IMR-90 (cell line): ENCODE results near the gene CES4A.

Experiments used
- CEBPB ChIP-seq: IDR thresholded peaks from 2 replicates; pipeline ENCODE4 v1.6.1; 2012; ENCODE audit warnings: low read depth, low read length, improper control_type of control experiment
- CHD1 ChIP-seq: IDR thresholded peaks from 2 replicates; pipeline ENCODE4 v1.6.1; 2012; ENCODE audit warnings: low read depth, low read length, improper control_type of control experiment
- CTCF ChIP-seq: conservative IDR thresholded peaks from 2 replicates; pipeline ENCODE4 v1.5.1; 2012; ENCODE audit warnings: mild to moderate bottlenecking, low read depth, low read length, improper control_type of control experiment
- FOS ChIP-seq: fragments of 150-350 bp; IDR thresholded peaks from 2 replicates; pipeline ENCODE4 v1.6.1; 2016; ENCODE audit warnings: low read depth, low read length
- MXI1 ChIP-seq: IDR thresholded peaks from 2 replicates; pipeline ENCODE4 v1.6.1; 2012; ENCODE audit warnings: low read depth, mild to moderate bottlenecking, low read length, moderate library complexity, borderline replicate concordance
- POLR2A ChIP-seq: IDR thresholded peaks from 2 replicates; pipeline ENCODE4 v1.6.1; 2012; ENCODE audit warnings: mild to moderate bottlenecking, low read depth, low read length
- RAD21 ChIP-seq: IDR thresholded peaks from 2 replicates; pipeline ENCODE4 v1.6.1; 2012; ENCODE audit warnings: low read length, improper control_type of control experiment
- RCOR1 ChIP-seq: IDR thresholded peaks from 2 replicates; pipeline ENCODE4 v1.6.1; 2012; ENCODE audit warnings: mild to moderate bottlenecking, low read length, improper control_type of control experiment; ENCODE audit not compliant: insufficient replicate concordance
- RFX5 ChIP-seq: IDR thresholded peaks from 2 replicates; pipeline ENCODE4 v1.8.0; 2012; ENCODE audit warnings: low read depth, mild to moderate bottlenecking, low read length, moderate library complexity
- SMC3 ChIP-seq: fragments of 150-350 bp; IDR thresholded peaks from 2 replicates; pipeline ENCODE4 v1.6.1; 2016; ENCODE audit warnings: low read depth, mild to moderate bottlenecking, antibody characterized with exemption, low read length, moderate library complexity
- USF2 ChIP-seq: fragments of 150-350 bp; IDR thresholded peaks from 2 replicates; pipeline ENCODE4 v1.6.1; 2017; ENCODE audit warnings: mild to moderate bottlenecking, antibody characterized with exemption, low read length, low read depth
- TF ChIP-seq, protein P1 (sequence below): fragments of 150-350 bp; IDR thresholded peaks from 2 replicates; pipeline ENCODE4 v1.6.1; 2016; ENCODE audit warnings: low read depth, mild to moderate bottlenecking, low read length, moderate library complexity, borderline replicate concordance

DNA sequence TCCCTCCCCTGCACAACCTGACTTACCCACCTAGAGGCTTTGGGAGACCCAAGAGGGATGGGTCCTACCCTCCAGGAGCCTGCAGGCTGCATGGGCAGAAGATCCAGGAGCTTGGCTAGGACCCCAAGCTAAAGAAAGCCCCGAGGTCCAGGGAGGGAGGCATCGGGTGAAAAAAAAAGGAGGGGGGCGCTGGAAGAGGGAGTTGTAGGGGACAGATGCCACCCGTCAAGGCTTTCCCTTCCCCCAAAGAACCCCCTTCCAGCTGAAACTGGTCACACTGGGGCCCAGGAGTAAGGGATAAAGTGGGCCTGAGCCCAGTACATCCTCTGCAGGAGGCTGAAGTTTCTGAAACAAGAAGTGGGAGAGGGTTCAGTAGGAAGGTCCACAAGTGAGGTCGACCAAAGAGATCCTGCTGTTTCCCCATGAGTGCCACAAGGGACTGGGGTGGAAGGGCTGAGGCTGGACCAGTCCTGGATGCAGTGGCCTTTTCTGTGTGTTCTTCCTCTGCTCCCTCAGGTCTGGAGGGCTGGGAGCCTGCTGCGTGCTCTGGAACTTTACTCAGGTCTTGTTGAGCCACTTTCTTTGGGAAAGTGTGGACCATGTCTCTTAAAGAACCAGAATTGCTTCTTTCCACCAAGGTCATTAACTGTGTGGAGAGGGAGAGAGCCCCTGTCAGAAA is 26.4 kb downstream of the CES4A start:
- TF ChIP-seq RCOR1, result no peak
- no peak for TF ChIP-seq POLR2A
- TF ChIP-seq RFX5, result no peak
- TF ChIP-seq FOS, result no peak
- TF ChIP-seq RAD21, result no peak
- no peak for TF ChIP-seq MXI1
- no peak for TF ChIP-seq CTCF
- TF ChIP-seq CHD1, result no peak
- no peak for TF ChIP-seq CEBPB
- no peak for TF ChIP-seq SMC3
- TF ChIP-seq USF2, result no peak
- TF ChIP-seq, protein P1, sequence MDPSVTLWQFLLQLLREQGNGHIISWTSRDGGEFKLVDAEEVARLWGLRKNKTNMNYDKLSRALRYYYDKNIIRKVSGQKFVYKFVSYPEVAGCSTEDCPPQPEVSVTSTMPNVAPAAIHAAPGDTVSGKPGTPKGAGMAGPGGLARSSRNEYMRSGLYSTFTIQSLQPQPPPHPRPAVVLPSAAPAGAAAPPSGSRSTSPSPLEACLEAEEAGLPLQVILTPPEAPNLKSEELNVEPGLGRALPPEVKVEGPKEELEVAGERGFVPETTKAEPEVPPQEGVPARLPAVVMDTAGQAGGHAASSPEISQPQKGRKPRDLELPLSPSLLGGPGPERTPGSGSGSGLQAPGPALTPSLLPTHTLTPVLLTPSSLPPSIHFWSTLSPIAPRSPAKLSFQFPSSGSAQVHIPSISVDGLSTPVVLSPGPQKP, result no peak
